ENCODE data around the gene KATNA1.
"Not testable (repeated sequence)": the region's sequence is repeated elsewhere in the genome, so short reads cannot be mapped to it uniquely, and the experiment has no call there.

Gene KATNA1

DNA sequence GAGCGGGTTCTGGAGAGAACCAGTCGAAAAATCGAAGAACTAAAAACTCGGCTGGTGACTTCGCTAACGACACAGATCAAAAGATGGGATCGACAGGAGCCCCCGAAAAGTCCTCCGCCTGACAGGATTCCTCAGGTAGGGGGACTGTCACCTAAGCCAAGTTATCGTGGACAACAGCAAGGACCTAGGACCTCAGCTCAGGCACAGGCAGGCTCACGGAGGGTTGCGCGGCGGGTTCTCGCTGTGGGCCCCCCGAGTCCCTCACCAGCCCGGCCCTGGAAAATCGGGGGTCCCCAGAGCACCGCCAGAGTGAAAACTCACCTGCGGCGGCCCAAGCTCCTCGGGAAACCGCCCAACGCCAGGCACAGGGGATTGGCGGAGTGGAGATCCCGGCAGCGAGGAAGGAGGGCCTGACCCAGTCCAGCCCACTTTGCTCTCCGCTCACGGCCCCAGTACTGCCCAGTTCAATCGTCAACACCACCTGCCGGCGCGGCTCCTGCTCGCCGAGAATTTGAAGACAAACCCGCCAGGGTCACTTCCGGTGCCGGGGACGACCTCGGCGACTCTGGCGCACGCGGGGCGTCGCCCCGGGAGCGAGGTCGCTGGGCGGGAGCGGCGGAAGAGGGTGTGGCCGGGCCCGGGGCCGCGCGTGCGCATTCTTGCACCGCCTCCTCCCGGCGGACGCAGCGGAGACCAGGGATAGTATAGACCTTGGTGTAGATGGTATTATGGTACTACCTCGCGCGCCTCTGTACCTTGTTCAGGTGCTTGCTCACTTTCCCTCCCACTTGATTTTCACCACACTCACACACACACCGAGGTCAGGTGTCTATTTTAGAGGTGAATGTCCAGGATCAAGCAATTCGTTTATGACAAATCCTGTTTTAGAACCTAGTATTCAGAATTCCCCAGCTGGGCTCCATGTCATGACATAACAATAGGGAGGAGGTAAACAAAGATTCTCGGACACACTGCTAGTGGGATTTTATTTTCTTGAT lies at the start of gene KATNA1:
Gene KATNA1 (minus strand): TSS at position 567 of the 998 bp plus-strand sequence. CDS start 10,167 bp downstream, outside the sequence.
- peak; percentile 57 to 86 for DNase-seq

- no peak for DNase-seq
Measured at GRCh38 chr6:149698175-149698574, 49.7 kb upstream of the KATNA1 start.

GRCh38 chr6:149696901-149697300 lies 48.4 kb upstream of the KATNA1 start:
- DNase-seq: no peak

DNA sequence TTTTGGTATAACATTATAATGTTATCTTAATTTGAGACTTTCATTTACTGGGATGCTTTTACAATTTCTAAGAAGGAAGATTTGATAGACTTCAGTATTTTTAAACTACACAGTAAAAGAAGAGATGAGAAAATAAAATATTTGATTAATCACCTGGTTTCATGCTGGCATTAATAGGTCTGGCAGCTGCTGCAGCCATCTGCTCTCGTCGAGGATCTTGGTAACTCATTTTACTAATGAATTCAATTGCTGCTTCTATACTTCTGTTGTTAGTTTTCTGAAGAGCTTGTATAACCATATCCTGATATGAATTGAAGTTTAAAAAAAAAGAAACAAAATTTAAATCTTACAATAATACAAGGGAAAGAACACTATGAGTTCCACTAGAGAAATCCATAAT lies 46.4 kb upstream of the KATNA1 start:
- DNase-seq: peak; percentile 25 to 55

- no peak for DNase-seq
Measured at GRCh38 chr6:149691201-149691600, 42.7 kb upstream of the KATNA1 start.

- DNase-seq: no peak
Measured at GRCh38 chr6:149686230-149686629, 37.7 kb upstream of the KATNA1 start.

GRCh38 chr6:149683256-149683859 lies 34.8 kb upstream of the KATNA1 start:
- no peak for DNase-seq

- DNase-seq: not testable (repeated sequence)
Measured at GRCh38 chr6:149681845-149682244, 33.3 kb upstream of the KATNA1 start.

GRCh38 chr6:149681209-149681608 lies 32.7 kb upstream of the KATNA1 start:
- no peak for DNase-seq

DNA sequence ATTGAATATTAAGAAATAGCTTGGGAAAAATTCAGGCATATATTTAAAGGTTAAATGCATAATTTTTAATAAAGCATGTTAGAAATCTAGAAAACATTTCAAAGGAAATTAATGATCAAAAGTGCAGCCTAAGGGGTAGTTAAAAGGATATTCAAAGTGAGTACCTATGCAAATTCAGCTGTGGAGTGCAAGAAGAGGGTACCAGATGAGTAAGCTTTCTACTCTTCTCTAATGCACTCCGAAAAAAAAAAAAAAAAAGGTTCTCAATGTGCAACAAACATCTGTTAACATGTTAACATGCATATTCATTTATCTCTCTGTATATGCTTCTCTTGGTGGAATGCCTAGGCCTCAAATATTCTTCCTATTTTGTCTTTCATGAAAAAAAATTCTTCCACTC lies 32.0 kb upstream of the KATNA1 start:
- no peak for DNase-seq

- not testable (repeated sequence) for DNase-seq
Measured at GRCh38 chr6:149672265-149672664, 23.8 kb upstream of the KATNA1 start.

GRCh38 chr6:149660028-149660427 lies 11.5 kb upstream of the KATNA1 start:
- DNase-seq: no peak

GRCh38 chr6:149657441-149657840 lies 8.9 kb upstream of the KATNA1 start:
- no peak for DNase-seq

- no peak for DNase-seq
Measured at GRCh38 chr6:149651056-149651455, 2.5 kb upstream of the KATNA1 start.

- no peak for DNase-seq
Measured at GRCh38 chr6:149646599-149646998, 1.9 kb downstream of the KATNA1 start.

- DNase-seq: no peak
Measured at GRCh38 chr6:149642829-149643580, 5.5 kb downstream of the KATNA1 start.

GRCh38 chr6:149636124-149636523 lies 12.4 kb downstream of the KATNA1 start:
- DNase-seq: no peak

GRCh38 chr6:149634315-149634714 lies 14.2 kb downstream of the KATNA1 start:
- no peak for DNase-seq

GRCh38 chr6:149628875-149629510 lies 19.5 kb downstream of the KATNA1 start:
- DNase-seq: no peak

DNA sequence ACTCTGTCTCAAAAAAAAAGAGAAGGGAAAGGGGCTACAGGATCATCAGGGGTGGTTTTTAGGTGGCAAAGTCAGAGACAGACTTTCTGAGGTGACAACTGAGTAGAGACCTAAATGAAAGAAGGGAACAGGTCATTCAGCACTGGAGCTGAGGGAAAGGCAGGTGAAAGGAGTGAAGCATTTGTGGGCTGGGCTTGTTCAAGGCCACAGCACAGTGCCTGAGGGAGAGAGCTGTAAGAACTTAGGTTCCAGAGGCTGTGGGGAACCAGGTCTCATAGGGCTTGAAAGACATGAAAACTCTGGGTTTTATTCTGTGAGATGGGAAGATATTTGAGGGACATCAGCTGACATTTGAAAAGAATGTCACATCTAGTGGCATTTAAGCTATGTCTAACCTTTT lies 20.8 kb downstream of the KATNA1 start:
- no peak for DNase-seq

- no peak for DNase-seq
Measured at GRCh38 chr6:149615805-149616204, 32.7 kb downstream of the KATNA1 start.

DNA sequence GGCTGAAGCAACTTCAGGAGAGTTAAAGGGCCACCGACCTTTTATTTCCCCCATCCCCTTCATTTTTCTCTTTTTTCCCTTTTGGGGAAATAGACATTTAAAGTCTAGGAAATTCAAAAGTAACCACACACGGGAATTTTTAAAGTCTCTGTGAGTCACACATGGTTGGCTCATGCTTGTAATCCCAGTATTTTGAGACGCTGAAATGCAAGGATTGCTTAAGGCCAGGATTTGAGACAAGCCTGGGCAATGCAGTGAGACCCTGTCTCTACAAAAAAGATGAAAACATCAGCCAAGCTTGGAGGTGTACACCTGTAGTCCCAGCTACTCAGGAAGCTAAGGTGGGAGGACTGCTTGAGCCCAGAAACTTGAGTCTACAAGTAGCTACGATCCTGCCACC lies 34.2 kb downstream of the KATNA1 start:
- DNase-seq: no peak

Data from NCI-H446 (cell line).